ENCODE measurements around the gene XPNPEP1. TPM values are rescaled to one million over a fixed set of nuclear protein-coding genes. Genes with fewer than 3 reads are reported as not detected.

The XPNPEP1 gene
- total RNA-seq, 1 experiment from 2014 or later = 65.4 TPM

GRCh38 chr10:109898007-109898406 lies 25.3 kb downstream of the XPNPEP1 start:
- CTCF ChIA-PET = interaction anchor here (0.6 kb wide), 1 partner anchor 105 kb away, joined by 4 read pairs; no protein-coding TSS in a partner anchor
- Histone ChIP-seq H3K4me1 (ENCODE audit: insufficient read depth, low read length, poor library complexity, severe bottlenecking) (no peaks in the 10 kb centered on the region), H3K27me3 (replicated peaks; ENCODE audit: insufficient read depth, low read depth, low read length, poor library complexity) (no peaks in the 10 kb centered on the region), H3K4me3 (ENCODE audit: low read depth, low read length, poor library complexity, severe bottlenecking) (no peak overlapping the region), H3K36me3 (ENCODE audit: insufficient read depth, low read length, poor library complexity, severe bottlenecking) (peaks cover 5% of the 10 kb centered on the region), H3K27ac (ENCODE audit: low read depth, low read length, poor library complexity, severe bottlenecking) (no peak overlapping the region), H3K9me3 (ENCODE audit: low read depth, low read length, poor library complexity, severe bottlenecking) (no peaks in the 10 kb centered on the region)
- BruUV-seq (replicated peaks) = no TSS peak
- no peak for DNase-seq (ENCODE audit: low spot score)
- intact Hi-C loops (cut with micrococcal nuclease; ENCODE audit: unreplicated experiment) = no loop called here
- TF ChIP-seq EZH2 (IDR thresholded peaks at IDR 0.05; ENCODE audit: borderline replicate concordance, low read depth, low read length, poor library complexity, severe bottlenecking) = no peak
- TF ChIP-seq CTCF (conservative IDR thresholded peaks at IDR 0.05; ENCODE audit: low read depth, low read length) = no peak
- POLR2A ChIA-PET (ENCODE audit: low non-redundant PET) = no interaction called here

GRCh38 chr10:109895848-109896247 lies 27.5 kb downstream of the XPNPEP1 start:
- no peak for TF ChIP-seq CTCF (conservative IDR thresholded peaks at IDR 0.05; ENCODE audit: low read depth, low read length)
- no peak for TF ChIP-seq EZH2 (IDR thresholded peaks at IDR 0.05; ENCODE audit: borderline replicate concordance, low read depth, low read length, poor library complexity, severe bottlenecking)
- no TSS peak for BruUV-seq (replicated peaks)
- DNase-seq (ENCODE audit: low spot score) = no peak
- peaks cover 13% of the 10 kb centered on the region for H3K36me3 ChIP-seq (ENCODE audit: insufficient read depth, low read length, poor library complexity, severe bottlenecking)
- H3K27ac ChIP-seq (ENCODE audit: low read depth, low read length, poor library complexity, severe bottlenecking) = no peak overlapping the region
- ChIA-PET POLR2A (ENCODE audit: low non-redundant PET) (no interaction called here), CTCF (no interaction called here)
- H3K27me3 ChIP-seq (replicated peaks; ENCODE audit: insufficient read depth, low read depth, low read length, poor library complexity) = no peaks in the 10 kb centered on the region
- no peaks in the 10 kb centered on the region for H3K9me3 ChIP-seq (ENCODE audit: low read depth, low read length, poor library complexity, severe bottlenecking)
- intact Hi-C loops (cut with micrococcal nuclease; ENCODE audit: unreplicated experiment) = no loop called here
- no peak overlapping the region for H3K4me3 ChIP-seq (ENCODE audit: low read depth, low read length, poor library complexity, severe bottlenecking)
- H3K4me1 ChIP-seq (ENCODE audit: insufficient read depth, low read length, poor library complexity, severe bottlenecking) = no peaks in the 10 kb centered on the region

GRCh38 chr10:109895095-109895818 lies 28.1 kb downstream of the XPNPEP1 start:
- no peak overlapping the region for H3K27ac ChIP-seq (ENCODE audit: low read depth, low read length, poor library complexity, severe bottlenecking)
- intact Hi-C loops (cut with micrococcal nuclease; ENCODE audit: unreplicated experiment) = no loop called here
- no TSS peak for BruUV-seq (replicated peaks)
- H3K27me3 ChIP-seq (replicated peaks; ENCODE audit: insufficient read depth, low read depth, low read length, poor library complexity) = no peaks in the 10 kb centered on the region
- ChIA-PET POLR2A (ENCODE audit: low non-redundant PET) (no interaction called here), CTCF (no interaction called here)
- H3K36me3 ChIP-seq (ENCODE audit: insufficient read depth, low read length, poor library complexity, severe bottlenecking) = peaks cover 18% of the 10 kb centered on the region
- no peaks in the 10 kb centered on the region for H3K4me1 ChIP-seq (ENCODE audit: insufficient read depth, low read length, poor library complexity, severe bottlenecking)
- no peak overlapping the region for H3K4me3 ChIP-seq (ENCODE audit: low read depth, low read length, poor library complexity, severe bottlenecking)
- H3K9me3 ChIP-seq (ENCODE audit: low read depth, low read length, poor library complexity, severe bottlenecking) = no peaks in the 10 kb centered on the region
- no peak for TF ChIP-seq CTCF (conservative IDR thresholded peaks at IDR 0.05; ENCODE audit: low read depth, low read length)
- no peak for TF ChIP-seq EZH2 (IDR thresholded peaks at IDR 0.05; ENCODE audit: borderline replicate concordance, low read depth, low read length, poor library complexity, severe bottlenecking)
- no peak for DNase-seq (ENCODE audit: low spot score)
